ENCODE data around the gene PLPP3. TPM values are rescaled to one million over a fixed set of nuclear protein-coding genes. Genes with fewer than 3 reads are reported as not detected.

The PLPP3 gene
- total RNA-seq, 4 donors from 2014 or later = 76.3 to 315 (median 140) TPM

- no peak overlapping the region for H3K4me3 ChIP-seq
- intact Hi-C loops (cut with DNase I; ENCODE audit: low total_unique reads) = no loop called here
- H3K9me3 ChIP-seq = no peaks in the 10 kb centered on the region
- DNase-seq = peak; percentile 50 to 63
- no peaks in the 10 kb centered on the region for H3K27me3 ChIP-seq
- peaks cover 0 to 6% of the 10 kb centered on the region in 2 donors for H3K4me1 ChIP-seq
- peak overlapping the region; percentile 63 to 72 for H3K27ac ChIP-seq
- no peaks in the 10 kb centered on the region for H3K36me3 ChIP-seq
- TF ChIP-seq, protein P1, sequence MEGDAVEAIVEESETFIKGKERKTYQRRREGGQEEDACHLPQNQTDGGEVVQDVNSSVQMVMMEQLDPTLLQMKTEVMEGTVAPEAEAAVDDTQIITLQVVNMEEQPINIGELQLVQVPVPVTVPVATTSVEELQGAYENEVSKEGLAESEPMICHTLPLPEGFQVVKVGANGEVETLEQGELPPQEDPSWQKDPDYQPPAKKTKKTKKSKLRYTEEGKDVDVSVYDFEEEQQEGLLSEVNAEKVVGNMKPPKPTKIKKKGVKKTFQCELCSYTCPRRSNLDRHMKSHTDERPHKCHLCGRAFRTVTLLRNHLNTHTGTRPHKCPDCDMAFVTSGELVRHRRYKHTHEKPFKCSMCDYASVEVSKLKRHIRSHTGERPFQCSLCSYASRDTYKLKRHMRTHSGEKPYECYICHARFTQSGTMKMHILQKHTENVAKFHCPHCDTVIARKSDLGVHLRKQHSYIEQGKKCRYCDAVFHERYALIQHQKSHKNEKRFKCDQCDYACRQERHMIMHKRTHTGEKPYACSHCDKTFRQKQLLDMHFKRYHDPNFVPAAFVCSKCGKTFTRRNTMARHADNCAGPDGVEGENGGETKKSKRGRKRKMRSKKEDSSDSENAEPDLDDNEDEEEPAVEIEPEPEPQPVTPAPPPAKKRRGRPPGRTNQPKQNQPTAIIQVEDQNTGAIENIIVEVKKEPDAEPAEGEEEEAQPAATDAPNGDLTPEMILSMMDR (IDR thresholded peaks at IDR 0.05) = no peak
- TF ChIP-seq POLR2A (IDR thresholded peaks at IDR 0.05) = no peak
Observed at GRCh38 chr1:56452027-56453011, 127.0 kb downstream of the PLPP3 start.

- TF ChIP-seq POLR2A (IDR thresholded peaks at IDR 0.05) = no peak
- TF ChIP-seq, protein P1 (IDR thresholded peaks at IDR 0.05) = no peak
- H3K9me3 ChIP-seq = no peaks in the 10 kb centered on the region
- no peaks in the 10 kb centered on the region for H3K27me3 ChIP-seq
- no peak for DNase-seq
- H3K27ac ChIP-seq = peak overlapping the region in 1 of 2 donors; percentile 72
- H3K4me3 ChIP-seq = no peak overlapping the region
- peaks cover 0 to 6% of the 10 kb centered on the region in 2 donors for H3K4me1 ChIP-seq
- intact Hi-C loops (cut with DNase I; ENCODE audit: low total_unique reads) = no loop called here
- no peaks in the 10 kb centered on the region for H3K36me3 ChIP-seq
Observed at GRCh38 chr1:56451491-56451890, 127.9 kb downstream of the PLPP3 start.

DNA sequence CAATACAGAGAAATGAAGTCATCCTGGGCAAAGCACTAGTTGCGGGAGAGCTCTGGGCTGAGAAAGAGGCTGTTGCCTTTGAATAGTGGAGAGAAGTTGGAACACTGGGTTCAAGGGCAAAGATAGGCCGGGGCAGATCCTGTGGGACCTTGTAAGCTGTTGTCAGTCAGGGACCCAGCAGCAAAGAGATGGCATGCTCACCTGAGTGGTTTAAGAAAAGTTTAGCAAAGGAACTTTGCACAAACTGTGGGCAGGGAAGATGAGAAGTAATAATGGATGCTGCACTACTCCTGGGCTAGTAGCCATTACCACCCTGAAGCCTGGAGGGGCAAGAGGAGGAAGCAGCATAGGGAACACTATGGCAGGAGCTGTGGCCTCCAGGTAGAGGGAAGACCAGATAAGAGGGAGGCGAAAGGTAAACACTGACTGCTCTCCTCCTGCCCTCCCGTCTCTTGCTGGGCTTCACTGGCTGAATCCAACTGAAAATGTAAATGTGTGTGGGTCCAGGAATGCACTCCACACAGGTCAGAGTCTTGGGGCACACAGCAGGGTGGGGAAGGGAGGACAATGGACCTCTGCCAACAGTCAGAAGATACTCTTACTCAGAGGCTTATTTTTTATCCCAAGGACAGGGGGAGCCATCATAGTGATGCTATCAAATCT lies 129.2 kb downstream of the PLPP3 start:
- Histone ChIP-seq H3K27me3 (no peaks in the 10 kb centered on the region), H3K4me1 (peaks cover 0 to 6% of the 10 kb centered on the region in 2 donors), H3K4me3 (no peak overlapping the region), H3K9me3 (no peaks in the 10 kb centered on the region), H3K36me3 (no peaks in the 10 kb centered on the region), H3K27ac (no peak overlapping the region)
- no peak for DNase-seq
- intact Hi-C loops (cut with DNase I; ENCODE audit: low total_unique reads) = no loop called here
- no peak for TF ChIP-seq POLR2A (IDR thresholded peaks at IDR 0.05)
- TF ChIP-seq, protein P1 (IDR thresholded peaks at IDR 0.05) = no peak

DNA sequence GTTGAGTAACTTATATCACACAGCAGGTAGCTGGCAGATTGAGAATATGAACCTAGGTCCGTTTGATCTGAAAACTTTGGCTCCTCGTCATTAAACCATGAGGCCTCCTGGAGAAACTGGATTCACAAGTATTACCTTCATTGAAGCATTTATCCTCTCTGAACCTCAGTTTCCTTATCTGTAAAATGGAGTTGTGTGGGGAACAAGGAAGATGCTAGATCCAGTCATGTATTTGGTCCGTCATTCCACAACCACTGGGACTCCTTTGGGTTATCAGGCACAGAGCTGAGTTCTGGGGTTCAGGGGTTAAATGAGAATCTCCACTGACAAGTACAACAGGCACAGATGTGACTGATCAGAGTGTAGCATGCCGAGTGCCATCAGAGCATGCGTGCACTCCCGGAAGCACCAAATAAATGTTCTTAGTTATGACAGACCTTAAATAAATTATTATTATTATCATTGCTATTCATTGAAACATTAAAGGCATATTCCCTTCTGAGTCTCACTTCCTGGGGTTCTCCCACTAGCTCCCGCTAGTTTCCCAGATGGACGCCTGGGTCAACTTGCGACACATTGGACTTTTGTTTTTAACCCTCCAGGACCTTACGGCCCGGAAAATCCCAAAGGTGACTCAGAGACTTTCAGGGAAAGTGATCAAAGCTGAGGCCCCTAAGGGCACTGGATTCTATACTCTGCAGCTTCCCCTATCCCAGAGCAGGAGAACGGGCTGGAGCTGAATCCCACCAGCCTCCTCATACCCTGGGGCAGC lies 130.6 kb downstream of the PLPP3 start:
- DNase-seq = peak; percentile 50 to 52
- TF ChIP-seq, protein P1 (IDR thresholded peaks at IDR 0.05) = no peak
- no peak for TF ChIP-seq POLR2A (IDR thresholded peaks at IDR 0.05)
- intact Hi-C loops (cut with DNase I; ENCODE audit: low total_unique reads) = no loop called here
- Histone ChIP-seq H3K27ac (no peak overlapping the region), H3K27me3 (no peaks in the 10 kb centered on the region), H3K9me3 (no peaks in the 10 kb centered on the region), H3K4me1 (peaks cover 0 to 6% of the 10 kb centered on the region in 2 donors), H3K36me3 (no peaks in the 10 kb centered on the region), H3K4me3 (no peak overlapping the region)

Measured in uterus (tissue), 4 donors.